Fibroblast of pulmonary artery (primary cell): Measurements from ENCODE around the gene C1QTNF8.

Source experiments
- DNase-seq: peaks from one replicate; pipeline ENCODE4 v3.0.0-alpha.2; 2010; ENCODE audit warnings: low read depth
- H3K4me3 ChIP-seq: replicated peaks from 2 replicates; pipeline ENCODE4 v1.5.1; 2011; ENCODE audit warnings: low read depth, mild to moderate bottlenecking, control low read depth, low read length, moderate library complexity
- TF ChIP-seq, protein P1 (sequence below): IDR thresholded peaks from 2 replicates; pipeline ENCODE4 v1.5.1; 2011; ENCODE audit warnings: mild to moderate bottlenecking, control low read depth, low read length, inconsistent platforms; ENCODE audit errors: missing control alignments

C1QTNF8 gene

DNA sequence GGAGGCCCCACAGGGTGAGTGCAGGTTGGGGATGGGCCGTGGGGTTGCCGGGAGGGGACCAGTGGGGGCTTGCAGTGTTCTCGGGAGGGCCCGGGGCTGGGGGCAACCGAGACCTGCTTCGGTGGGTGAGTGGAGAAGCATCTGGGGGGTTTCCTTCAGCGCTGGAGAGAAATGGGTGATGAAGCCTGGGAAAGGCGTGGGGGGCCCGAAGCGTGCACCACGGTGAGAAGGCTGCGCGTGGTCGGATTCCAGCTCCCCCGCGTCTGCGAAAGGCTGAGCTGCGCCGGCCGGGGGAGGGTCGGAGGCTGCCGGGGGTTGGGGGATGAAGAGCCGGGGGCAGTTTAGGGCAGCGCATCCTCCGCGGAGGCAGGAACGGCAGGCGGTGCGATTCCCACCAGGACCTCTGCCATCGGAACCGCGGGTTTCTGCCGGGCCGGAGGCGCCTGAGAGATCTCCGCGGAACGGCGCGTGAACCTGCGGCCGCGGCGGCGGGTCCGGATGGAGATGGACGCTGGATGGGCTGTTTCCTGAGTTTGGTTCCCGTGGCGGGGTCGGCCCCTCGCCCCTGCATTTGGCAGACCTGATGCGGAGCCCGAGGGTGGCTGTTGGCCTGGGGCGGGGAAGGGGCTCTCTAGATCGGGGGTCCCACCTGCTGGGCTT, 30.4 kb downstream of the C1QTNF8 start:
- TF ChIP-seq, protein P1, sequence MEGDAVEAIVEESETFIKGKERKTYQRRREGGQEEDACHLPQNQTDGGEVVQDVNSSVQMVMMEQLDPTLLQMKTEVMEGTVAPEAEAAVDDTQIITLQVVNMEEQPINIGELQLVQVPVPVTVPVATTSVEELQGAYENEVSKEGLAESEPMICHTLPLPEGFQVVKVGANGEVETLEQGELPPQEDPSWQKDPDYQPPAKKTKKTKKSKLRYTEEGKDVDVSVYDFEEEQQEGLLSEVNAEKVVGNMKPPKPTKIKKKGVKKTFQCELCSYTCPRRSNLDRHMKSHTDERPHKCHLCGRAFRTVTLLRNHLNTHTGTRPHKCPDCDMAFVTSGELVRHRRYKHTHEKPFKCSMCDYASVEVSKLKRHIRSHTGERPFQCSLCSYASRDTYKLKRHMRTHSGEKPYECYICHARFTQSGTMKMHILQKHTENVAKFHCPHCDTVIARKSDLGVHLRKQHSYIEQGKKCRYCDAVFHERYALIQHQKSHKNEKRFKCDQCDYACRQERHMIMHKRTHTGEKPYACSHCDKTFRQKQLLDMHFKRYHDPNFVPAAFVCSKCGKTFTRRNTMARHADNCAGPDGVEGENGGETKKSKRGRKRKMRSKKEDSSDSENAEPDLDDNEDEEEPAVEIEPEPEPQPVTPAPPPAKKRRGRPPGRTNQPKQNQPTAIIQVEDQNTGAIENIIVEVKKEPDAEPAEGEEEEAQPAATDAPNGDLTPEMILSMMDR = no peak
- no peak for DNase-seq
- no peak overlapping the region for H3K4me3 ChIP-seq

DNA sequence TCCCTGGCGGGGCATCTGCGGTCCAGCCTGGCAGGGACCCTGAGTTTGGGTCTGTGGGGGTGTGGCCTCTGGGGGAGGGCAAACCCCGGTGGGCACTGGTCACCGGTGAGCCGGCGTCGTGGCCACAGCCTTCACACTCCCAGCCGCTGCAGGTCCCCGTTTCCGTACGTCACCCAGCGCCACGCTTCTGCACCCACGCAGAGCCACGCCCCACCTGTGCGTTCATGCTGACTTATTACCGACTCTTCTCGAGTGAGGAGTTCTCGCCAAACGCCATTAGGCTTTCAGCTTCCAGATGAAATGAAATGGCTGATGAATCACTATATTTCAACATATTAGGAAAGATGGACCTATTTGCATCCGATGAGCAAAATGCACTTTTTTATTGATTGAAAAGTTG, 32.3 kb downstream of the C1QTNF8 start:
- H3K4me3 ChIP-seq = no peak overlapping the region
- TF ChIP-seq, protein P1 = no peak
- DNase-seq = no peak

DNA sequence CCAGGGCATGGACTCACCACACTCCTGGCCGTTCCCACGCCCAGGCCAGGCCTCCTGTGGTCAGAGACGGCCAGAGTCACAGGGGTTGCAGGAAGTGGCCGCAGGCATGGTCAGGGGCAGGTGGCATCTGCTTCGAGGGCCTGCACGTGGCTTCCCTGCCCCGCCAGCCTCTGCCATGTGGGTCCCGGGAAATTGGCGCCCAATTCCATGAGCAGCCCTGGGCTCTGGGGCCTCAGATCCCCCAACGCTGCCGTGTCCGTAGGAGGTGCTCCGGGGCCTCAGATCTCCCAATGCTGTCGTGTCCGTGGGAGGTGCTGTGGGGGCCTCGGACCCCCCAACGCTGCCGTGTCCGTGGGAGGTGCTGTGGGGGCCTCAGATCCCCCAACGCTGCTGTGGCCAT, 33.1 kb downstream of the C1QTNF8 start:
- DNase-seq = no peak
- TF ChIP-seq, protein P1 = no peak
- H3K4me3 ChIP-seq = no peak overlapping the region

DNA sequence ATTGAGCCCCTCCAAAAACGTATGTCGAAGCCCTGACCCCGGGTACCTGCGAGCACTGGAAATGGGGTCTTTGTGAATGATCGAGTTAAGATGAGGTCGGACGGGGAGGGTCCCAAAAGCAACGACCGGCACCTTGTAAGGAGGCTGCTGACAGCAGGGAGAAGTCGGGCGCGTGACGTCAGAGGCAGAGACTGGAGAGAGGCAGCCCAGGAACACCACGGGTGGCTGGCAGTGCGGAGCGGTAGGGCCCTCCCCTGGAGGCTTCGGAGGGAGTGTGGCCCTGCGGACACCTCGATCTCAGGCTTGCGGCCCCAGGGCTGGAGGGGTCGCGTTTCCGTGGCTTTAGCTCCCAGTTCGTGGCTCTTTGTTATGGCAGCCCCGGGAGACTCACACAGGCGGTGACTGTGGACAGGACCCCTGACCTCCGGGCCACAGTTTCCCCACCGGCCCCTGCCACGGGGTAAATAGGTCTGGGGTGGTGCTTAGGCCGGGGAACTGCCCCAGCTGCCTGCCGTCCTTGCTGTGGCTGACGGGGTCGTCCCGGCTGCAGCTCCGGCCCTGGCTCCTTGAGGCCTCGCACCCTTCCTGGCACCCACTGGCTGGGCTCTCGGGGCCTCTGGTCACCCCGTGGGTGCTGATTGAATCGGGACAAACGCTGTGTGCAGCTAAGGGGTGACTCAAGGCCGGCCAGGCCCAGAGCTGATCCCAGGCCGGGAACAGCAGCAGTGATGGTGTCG, 34.1 kb downstream of the C1QTNF8 start:
- no peak overlapping the region for H3K4me3 ChIP-seq
- TF ChIP-seq, protein P1 = no peak
- no peak for DNase-seq

DNA sequence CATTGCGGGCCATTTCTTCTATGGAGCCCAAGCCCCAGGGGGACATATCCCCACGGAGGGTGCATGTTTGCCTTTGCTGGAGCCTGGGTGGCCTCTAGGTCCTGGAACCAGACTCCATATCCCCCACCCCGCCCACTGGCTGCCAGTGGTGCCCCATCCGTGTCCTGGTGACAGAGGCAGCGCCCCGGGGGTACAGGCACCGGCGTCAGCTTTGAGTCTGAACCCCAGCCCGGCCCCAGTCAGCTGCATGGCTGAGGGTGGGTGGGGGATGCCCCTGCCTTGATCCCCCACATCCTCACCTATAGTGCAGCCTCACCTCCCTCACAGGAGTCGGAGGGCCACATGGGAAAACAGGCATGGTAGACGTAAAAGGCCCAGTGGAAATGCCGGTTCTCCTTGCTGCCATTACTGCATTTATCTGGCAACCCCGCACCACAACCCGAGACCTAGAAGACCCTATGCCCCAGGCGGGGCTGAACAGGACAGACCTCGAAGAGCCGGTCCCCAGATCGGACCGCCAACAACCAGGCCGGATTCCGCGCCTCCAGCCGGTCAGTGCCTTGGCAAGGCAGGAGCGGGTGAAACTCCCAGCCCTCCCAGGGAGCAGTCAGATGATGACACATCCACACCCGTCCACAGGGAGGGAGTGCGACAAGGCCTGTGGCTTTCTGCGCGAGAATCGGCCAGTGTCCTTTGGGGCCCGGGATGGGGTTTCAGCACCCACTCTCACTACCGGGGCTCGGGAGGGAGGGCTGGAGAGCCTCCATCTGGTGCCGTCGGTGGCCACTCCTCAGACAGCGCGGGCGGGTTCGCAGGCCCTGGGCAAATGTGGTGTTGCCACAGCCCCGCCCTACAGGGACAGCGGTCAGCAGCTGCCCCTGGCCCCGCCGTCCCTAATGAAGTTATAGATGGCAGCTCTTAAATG, 35.4 kb downstream of the C1QTNF8 start:
- TF ChIP-seq, protein P1 = no peak
- no peak overlapping the region for H3K4me3 ChIP-seq
- no peak for DNase-seq

DNA sequence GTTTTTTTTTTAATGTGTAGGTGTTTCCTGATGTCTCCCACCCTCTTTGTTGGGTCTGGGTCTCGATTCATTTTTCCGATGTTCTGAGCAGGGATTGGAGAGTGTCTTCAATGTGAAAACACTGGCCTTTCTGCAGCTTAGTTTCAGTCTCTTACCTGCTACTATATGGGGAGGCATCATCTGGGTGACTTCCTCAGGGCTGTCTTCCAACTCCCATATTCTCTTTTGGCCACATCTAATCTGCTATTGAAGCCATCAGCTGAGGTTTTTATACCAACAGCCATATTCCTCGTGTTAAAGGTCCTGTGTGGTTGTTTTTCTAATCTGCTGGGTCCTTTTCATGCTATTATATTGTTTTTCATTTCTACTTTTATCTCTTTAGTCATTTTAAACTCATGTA, 36.7 kb downstream of the C1QTNF8 start:
- DNase-seq = no peak
- no peak overlapping the region for H3K4me3 ChIP-seq
- TF ChIP-seq, protein P1 = no peak
